Measurements from ENCODE around the gene SLC25A53. TPM values are rescaled to one million over a fixed set of nuclear protein-coding genes. Genes with fewer than 3 reads are reported as not detected.

Gene SLC25A53
- total RNA-seq, 2 donors from 2014 or later, result 6.1 to 8.7 TPM

DNA sequence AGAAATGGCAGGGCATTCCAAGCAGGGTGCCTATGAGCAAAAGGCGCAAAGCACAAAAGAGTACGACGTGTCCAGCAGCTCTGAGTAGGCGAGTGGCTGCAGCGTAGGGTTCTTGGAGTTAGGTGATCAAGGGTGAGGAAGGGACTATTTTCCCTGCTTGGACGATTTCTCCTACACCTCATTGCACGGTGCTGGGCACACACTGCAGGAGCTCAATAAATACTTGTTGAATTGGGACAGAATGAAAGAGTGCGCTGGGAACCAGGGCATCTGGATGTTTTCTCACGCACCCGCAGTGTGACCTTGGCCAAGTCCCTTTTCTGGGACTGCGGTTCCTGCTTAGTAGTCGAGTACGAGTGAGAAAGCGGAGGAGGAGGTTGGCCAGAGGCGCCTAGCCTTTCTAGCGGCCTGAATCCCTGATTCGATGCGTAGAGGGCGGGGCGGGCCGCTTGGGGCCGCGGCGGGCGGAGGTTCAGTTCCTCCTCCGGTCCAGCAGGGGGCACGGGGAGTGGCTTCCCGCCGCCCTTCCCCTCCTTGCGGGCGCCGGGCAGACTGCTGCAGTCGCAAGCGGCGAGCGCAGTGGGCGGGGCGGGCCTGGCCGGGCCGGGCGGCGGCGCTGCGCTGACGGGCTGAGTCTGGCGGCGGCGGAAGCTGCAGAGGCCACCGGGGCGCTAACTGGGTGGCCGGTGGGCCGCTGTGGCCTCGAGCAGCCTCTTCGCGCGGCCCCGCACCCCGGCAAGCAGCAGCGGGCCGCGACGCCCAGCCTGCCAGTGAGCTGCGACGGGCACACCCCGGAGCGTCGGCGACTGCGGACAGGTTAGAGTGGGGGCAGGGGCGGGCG is 9.3 kb upstream of the SLC25A53 start, which contains the start of gene FAM199X:
FAM199X (plus strand) TSS at position 560 of the 841 bp plus-strand sequence. CDS start 333 bp downstream, outside the sequence.
- H3K9me3 Mint-ChIP-seq, result no peaks in the 10 kb centered on the region
- peaks cover 16% of the 10 kb centered on the region for H3K4me1 Mint-ChIP-seq
- peak within 1 kb of the TSS; percentile 87 for H3K4me3 Mint-ChIP-seq
- H3K27me3 Mint-ChIP-seq, result no peaks in the 10 kb centered on the region
- peaks cover 30% of the 10 kb centered on the region for H3K36me3 Mint-ChIP-seq (ENCODE audit: low read depth)
- peak; percentile 96 for ATAC-seq (replicated peaks)
- H3K27ac Mint-ChIP-seq, result peak within 1 kb of the TSS; percentile 79

DNA sequence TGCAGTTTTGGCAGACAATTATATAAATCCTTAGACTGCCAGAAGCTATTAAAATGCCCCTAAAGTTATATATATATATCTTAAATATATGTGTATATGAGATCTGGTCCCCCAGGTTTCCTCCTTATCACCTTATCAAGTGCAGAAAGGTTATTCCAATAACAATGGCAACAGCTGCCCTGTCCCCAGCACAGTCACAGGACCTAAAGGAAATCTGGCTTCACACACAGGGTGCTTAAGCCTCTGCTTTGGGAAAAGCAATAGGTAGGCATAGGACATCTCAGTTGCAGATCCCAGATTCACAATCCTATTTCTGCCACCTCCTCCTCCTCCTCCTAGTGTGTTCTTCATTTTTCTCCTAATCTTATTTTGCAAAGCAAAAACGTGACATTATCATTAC is 5.8 kb downstream of the SLC25A53 start:
- ATAC-seq (replicated peaks), result no peak
- Mint-ChIP-seq H3K4me3 (no peak overlapping the region), H3K27me3 (no peaks in the 10 kb centered on the region), H3K36me3 (ENCODE audit: low read depth) (peaks cover 6% of the 10 kb centered on the region), H3K9me3 (no peaks in the 10 kb centered on the region), H3K4me1 (peaks cover 6% of the 10 kb centered on the region), H3K27ac (peak overlapping the region; percentile 41)

- Mint-ChIP-seq H3K36me3 (ENCODE audit: low read depth) (peaks cover 6% of the 10 kb centered on the region), H3K27ac (no peak overlapping the region), H3K4me3 (no peak overlapping the region), H3K4me1 (peaks cover 12% of the 10 kb centered on the region), H3K9me3 (no peaks in the 10 kb centered on the region), H3K27me3 (no peaks in the 10 kb centered on the region)
- ATAC-seq (replicated peaks), result no peak
Observed at GRCh38 chrX:104141087-104141760, 15.6 kb downstream of the SLC25A53 start.

GRCh38 chrX:104137496-104137895 is 19.3 kb downstream of the SLC25A53 start:
- Mint-ChIP-seq H3K4me3 (no peak overlapping the region), H3K36me3 (ENCODE audit: low read depth) (no peaks in the 10 kb centered on the region), H3K9me3 (no peaks in the 10 kb centered on the region), H3K27ac (no peak overlapping the region), H3K27me3 (no peaks in the 10 kb centered on the region), H3K4me1 (peaks cover 17% of the 10 kb centered on the region)
- ATAC-seq (replicated peaks), result peak; percentile 42

DNA sequence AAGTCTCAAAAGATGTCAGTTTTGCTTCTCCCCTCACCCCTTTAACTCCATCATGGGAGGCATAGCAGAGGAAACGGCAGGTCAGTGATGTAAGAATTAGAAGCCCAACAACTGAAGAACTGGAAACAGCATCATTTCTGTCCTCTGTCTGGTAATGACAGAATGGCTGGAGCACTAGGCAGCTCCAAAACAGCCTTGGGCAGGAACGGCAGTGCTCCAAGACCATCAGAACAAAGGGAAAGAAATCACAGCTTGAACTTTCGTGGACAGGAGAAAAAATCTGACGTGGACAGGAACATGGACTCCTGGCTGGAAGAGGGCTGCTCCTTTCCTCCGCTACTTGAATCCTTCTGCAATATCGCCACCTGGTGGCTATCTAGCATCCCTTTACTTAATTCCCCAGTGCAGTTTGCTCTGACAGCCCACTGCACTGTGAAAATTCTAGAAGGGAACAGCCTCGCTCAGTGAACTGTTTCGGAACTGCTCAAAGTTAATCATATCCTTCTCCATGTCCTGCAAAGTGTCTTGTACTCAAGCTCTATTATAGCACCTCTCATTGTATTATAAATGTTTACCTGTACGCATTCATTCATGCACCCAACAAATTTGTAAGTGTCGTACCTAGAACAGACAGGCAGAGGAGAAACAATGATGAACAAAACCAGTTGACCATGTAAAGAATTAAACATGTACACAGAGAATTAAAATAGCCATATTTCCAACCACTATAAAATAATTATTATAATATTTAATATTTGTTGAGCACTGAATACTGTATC is 20.4 kb downstream of the SLC25A53 start:
- no peaks in the 10 kb centered on the region for H3K27me3 Mint-ChIP-seq
- H3K9me3 Mint-ChIP-seq, result no peaks in the 10 kb centered on the region
- H3K36me3 Mint-ChIP-seq (ENCODE audit: low read depth), result peaks cover 5% of the 10 kb centered on the region
- H3K27ac Mint-ChIP-seq, result no peak overlapping the region
- peaks cover 17% of the 10 kb centered on the region for H3K4me1 Mint-ChIP-seq
- peak; percentile 67 for ATAC-seq (replicated peaks)
- H3K4me3 Mint-ChIP-seq, result no peak overlapping the region

GRCh38 chrX:104135677-104136076 is 21.1 kb downstream of the SLC25A53 start:
- Mint-ChIP-seq H3K27me3 (no peaks in the 10 kb centered on the region), H3K27ac (no peak overlapping the region), H3K36me3 (ENCODE audit: low read depth) (peaks cover 13% of the 10 kb centered on the region), H3K4me1 (peaks cover 17% of the 10 kb centered on the region), H3K4me3 (no peak overlapping the region), H3K9me3 (no peaks in the 10 kb centered on the region)
- ATAC-seq (replicated peaks), result no peak

GRCh38 chrX:104134583-104135261 is 22.1 kb downstream of the SLC25A53 start:
- H3K9me3 Mint-ChIP-seq, result no peaks in the 10 kb centered on the region
- H3K27me3 Mint-ChIP-seq, result no peaks in the 10 kb centered on the region
- peak overlapping the region; percentile 3 for H3K4me3 Mint-ChIP-seq
- peak; percentile 67 for ATAC-seq (replicated peaks)
- peaks cover 21% of the 10 kb centered on the region for H3K36me3 Mint-ChIP-seq (ENCODE audit: low read depth)
- peaks cover 17% of the 10 kb centered on the region for H3K4me1 Mint-ChIP-seq
- peak overlapping the region; percentile 20 for H3K27ac Mint-ChIP-seq

- ATAC-seq (replicated peaks), result no peak
- Mint-ChIP-seq H3K9me3 (no peaks in the 10 kb centered on the region), H3K4me1 (peaks cover 17% of the 10 kb centered on the region), H3K4me3 (no peak overlapping the region), H3K36me3 (ENCODE audit: low read depth) (peaks cover 46% of the 10 kb centered on the region), H3K27me3 (no peaks in the 10 kb centered on the region), H3K27ac (no peak overlapping the region)
Observed at GRCh38 chrX:104130808-104131207, 26.0 kb downstream of the SLC25A53 start.

- Mint-ChIP-seq H3K27ac (no peak overlapping the region), H3K36me3 (ENCODE audit: low read depth) (peaks cover 53% of the 10 kb centered on the region), H3K9me3 (no peaks in the 10 kb centered on the region), H3K4me3 (no peak overlapping the region), H3K27me3 (no peaks in the 10 kb centered on the region), H3K4me1 (no peaks in the 10 kb centered on the region)
- ATAC-seq (replicated peaks), result no peak
Observed at GRCh38 chrX:104126856-104127255, 30.0 kb downstream of the SLC25A53 start.

GRCh38 chrX:104122829-104123228 is 34.0 kb downstream of the SLC25A53 start:
- H3K9me3 Mint-ChIP-seq, result no peaks in the 10 kb centered on the region
- peak; percentile 89 for ATAC-seq (replicated peaks)
- H3K4me1 Mint-ChIP-seq, result peaks cover 6% of the 10 kb centered on the region
- H3K36me3 Mint-ChIP-seq (ENCODE audit: low read depth), result peaks cover 20% of the 10 kb centered on the region
- peak overlapping the region; percentile 73 for H3K27ac Mint-ChIP-seq
- H3K4me3 Mint-ChIP-seq, result peak overlapping the region; percentile 30
- no peaks in the 10 kb centered on the region for H3K27me3 Mint-ChIP-seq

- Mint-ChIP-seq H3K9me3 (no peaks in the 10 kb centered on the region), H3K36me3 (ENCODE audit: low read depth) (no peaks in the 10 kb centered on the region), H3K27me3 (no peaks in the 10 kb centered on the region), H3K4me1 (peaks cover 11% of the 10 kb centered on the region), H3K27ac (no peak overlapping the region), H3K4me3 (no peak overlapping the region)
- no peak for ATAC-seq (replicated peaks)
Observed at GRCh38 chrX:104118765-104119164, 38.0 kb downstream of the SLC25A53 start.

DNA sequence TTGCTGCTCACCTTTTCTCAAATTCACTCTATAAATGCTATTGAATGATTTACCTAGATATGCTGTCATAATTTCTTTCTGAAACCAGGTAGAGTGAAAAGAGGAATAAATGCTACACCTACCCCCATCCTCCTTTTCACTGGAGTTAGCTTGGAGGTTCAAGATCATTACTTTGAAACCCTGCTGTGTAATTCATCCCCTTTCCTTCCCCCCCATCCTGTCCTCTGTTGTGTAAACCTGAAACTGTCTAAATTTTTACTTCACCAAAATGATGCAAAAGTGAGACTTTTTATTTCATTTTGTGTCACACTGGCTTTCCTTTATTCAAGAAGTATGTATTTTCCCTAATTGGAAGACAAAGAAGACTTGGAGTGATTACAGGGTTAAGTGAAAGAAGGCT is 39.0 kb downstream of the SLC25A53 start:
- peaks cover 11% of the 10 kb centered on the region for H3K4me1 Mint-ChIP-seq
- no peaks in the 10 kb centered on the region for H3K27me3 Mint-ChIP-seq
- H3K9me3 Mint-ChIP-seq, result no peaks in the 10 kb centered on the region
- no peaks in the 10 kb centered on the region for H3K36me3 Mint-ChIP-seq (ENCODE audit: low read depth)
- H3K27ac Mint-ChIP-seq, result peak overlapping the region; percentile 31
- peak overlapping the region; percentile 16 for H3K4me3 Mint-ChIP-seq
- ATAC-seq (replicated peaks), result peak; percentile 72

GRCh38 chrX:104113222-104113965 is 43.4 kb downstream of the SLC25A53 start:
- Mint-ChIP-seq H3K4me1 (peaks cover 16% of the 10 kb centered on the region), H3K4me3 (peak overlapping the region; percentile 80), H3K27me3 (no peaks in the 10 kb centered on the region), H3K9me3 (no peaks in the 10 kb centered on the region), H3K27ac (peak overlapping the region; percentile 41), H3K36me3 (ENCODE audit: low read depth) (no peaks in the 10 kb centered on the region)
- ATAC-seq (replicated peaks), result peak; percentile 60

Data from activated T-helper 17 cell treated with anti-CD3 and anti-CD28 coated beads, Interleukin-2, amount 50 U/mL, for 72 hours (primary cell).